Astrocyte of the spinal cord (primary cell): Measurements from ENCODE around the gene OSBPL8.
"Not testable (repeated sequence)": the region's sequence is repeated elsewhere in the genome, so short reads cannot be mapped to it uniquely, and the experiment has no call there.

Experiments
- DNase-seq: peaks from one replicate; pipeline ENCODE4 v3.0.0; 2011; ENCODE audit warnings: low read depth, low spot score
- H3K4me3 ChIP-seq: 2 replicates; pipeline ENCODE4 v1.5.1; 2011; ENCODE audit warnings: low read depth, mild to moderate bottlenecking, low read length, moderate library complexity
- in situ Hi-C: cut with HindIII; loops from 2 replicates; pipeline ENCODE4 v1.10.0; 2017; ENCODE audit warnings: low sequenced_read_pairs
- TF ChIP-seq, protein P1 (sequence below): IDR thresholded peaks from 2 replicates; pipeline ENCODE4 v1.5.1; 2012; ENCODE audit warnings: low read depth, mild to moderate bottlenecking, low read length, inconsistent platforms

OSBPL8 gene

DNA sequence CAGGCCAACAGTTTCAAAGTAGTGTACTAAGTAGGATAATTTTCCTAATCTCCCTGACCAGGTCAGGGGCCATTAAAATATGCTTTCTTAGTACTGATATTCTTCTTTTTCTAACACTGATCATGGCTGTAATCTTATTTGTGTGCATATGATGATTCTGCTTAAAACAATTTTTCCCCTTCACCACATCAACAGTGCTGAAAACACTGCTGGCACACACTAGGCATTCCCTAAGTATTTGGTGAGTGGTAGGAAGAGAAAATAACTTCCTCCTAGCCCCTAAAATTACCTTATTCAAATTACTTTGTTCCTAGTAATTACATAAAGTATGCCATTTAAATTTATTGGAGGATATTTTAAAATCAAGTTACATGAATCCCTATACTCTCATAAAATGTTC is 161.5 kb downstream of the OSBPL8 start:
- TF ChIP-seq, protein P1, sequence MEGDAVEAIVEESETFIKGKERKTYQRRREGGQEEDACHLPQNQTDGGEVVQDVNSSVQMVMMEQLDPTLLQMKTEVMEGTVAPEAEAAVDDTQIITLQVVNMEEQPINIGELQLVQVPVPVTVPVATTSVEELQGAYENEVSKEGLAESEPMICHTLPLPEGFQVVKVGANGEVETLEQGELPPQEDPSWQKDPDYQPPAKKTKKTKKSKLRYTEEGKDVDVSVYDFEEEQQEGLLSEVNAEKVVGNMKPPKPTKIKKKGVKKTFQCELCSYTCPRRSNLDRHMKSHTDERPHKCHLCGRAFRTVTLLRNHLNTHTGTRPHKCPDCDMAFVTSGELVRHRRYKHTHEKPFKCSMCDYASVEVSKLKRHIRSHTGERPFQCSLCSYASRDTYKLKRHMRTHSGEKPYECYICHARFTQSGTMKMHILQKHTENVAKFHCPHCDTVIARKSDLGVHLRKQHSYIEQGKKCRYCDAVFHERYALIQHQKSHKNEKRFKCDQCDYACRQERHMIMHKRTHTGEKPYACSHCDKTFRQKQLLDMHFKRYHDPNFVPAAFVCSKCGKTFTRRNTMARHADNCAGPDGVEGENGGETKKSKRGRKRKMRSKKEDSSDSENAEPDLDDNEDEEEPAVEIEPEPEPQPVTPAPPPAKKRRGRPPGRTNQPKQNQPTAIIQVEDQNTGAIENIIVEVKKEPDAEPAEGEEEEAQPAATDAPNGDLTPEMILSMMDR, result no peak
- no peak overlapping the region for H3K4me3 ChIP-seq
- in situ Hi-C loops, result no loop called here
- DNase-seq, result no peak

DNA sequence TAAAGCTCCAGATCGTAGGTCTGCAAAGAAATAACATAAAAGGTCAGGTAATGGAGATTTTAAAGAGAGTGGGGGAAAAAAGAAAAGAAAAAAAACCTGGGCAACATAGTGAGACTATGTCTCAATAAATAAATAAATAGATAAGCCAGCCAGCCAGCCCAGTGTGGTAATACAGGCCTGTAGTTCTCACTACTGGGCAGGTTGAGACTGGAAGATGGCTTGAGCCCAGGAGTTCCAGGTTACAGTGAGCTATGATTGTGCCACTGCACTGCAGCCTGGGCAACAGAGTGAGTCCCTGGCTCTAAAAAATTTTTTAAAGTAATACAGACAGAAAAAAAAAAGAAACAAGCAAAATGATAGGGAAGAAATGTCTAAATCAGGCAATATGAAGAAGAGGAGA is 168.1 kb downstream of the OSBPL8 start:
- DNase-seq, result no peak
- TF ChIP-seq, protein P1, result no peak
- H3K4me3 ChIP-seq, result no peak overlapping the region
- in situ Hi-C loops, result no loop called here

DNA sequence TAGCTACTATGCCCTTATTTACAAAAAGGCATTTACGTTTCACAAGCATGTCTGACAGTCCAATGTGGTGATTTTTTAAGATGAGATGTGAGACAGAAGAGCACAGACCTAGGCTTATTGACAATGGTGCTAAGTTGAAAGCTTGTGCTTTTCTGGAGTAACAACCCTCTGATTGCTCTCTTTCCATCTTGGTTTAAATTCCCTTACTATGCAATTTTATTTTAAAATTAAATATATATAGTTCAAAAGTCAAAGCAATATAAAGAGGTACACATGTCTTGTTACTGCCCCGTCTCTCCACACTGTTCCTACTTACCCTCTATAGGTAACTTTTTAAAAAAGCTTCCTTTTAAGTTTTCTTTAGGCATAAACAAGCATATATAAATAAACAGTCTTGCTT is 172.0 kb downstream of the OSBPL8 start:
- TF ChIP-seq, protein P1, result no peak
- no peak overlapping the region for H3K4me3 ChIP-seq
- in situ Hi-C loops, result no loop called here
- DNase-seq, result no peak

DNA sequence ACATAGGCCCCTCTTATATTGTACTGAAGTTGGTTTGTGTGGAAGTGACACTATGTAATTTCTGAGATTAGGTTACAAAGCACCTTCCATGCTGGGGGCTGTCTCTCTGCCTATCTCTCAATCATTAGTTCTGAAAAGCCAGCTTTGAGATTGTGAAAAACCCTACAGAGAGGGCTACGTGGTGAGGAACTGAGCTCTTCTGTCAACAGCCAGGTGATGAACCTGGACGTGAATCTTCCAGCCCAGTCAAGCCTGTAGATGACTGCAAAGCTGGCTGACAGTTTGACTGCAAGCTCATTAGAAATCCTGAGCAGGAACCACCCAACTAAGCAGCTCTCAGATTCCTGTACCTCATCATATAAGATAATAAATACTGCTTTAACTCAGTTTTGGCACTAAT is 175.0 kb downstream of the OSBPL8 start:
- no peak for DNase-seq
- H3K4me3 ChIP-seq, result no peak overlapping the region
- in situ Hi-C loops, result no loop called here
- TF ChIP-seq, protein P1, result no peak

DNA sequence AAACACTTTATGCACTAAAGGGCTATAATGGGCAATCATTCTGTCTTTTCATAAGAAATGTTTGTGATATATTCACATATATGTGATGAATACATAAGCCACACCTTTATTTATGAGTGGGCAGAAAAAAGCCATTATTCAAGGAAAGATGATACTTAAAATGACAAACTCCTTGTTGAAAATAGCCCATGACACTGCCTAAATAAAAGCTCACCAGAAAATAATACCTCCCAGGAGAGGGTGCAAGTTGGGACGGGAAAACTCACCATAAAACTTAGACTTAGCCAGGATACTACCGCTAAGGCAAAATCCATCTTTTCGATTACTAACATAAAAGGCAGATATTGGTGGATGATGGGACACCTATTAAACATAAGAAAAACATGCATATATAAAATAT is 175.6 kb downstream of the OSBPL8 start:
- no peak for DNase-seq
- H3K4me3 ChIP-seq, result no peak overlapping the region
- TF ChIP-seq, protein P1, result no peak
- in situ Hi-C loops, result no loop called here

DNA sequence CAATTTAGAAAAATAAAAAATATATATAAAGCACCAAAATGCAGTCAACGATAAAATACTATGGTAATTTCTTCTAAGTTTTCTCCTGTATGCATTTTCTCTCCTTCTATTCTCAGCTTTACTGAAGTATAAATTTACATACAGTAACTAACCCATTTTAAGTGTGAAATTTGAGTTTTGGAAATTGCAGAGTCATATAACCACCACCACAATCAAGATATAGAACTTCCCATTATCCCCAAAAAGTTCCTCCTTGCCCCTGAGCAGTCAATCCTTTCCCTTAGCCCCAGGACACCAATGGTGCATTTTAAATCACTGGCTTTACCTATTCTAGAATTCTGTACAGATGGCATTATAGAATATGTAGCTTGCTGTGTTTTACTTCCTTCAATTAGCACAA is 180.3 kb downstream of the OSBPL8 start:
- in situ Hi-C loops, result no loop called here
- H3K4me3 ChIP-seq, result no peak overlapping the region
- TF ChIP-seq, protein P1, result no peak
- no peak for DNase-seq

DNA sequence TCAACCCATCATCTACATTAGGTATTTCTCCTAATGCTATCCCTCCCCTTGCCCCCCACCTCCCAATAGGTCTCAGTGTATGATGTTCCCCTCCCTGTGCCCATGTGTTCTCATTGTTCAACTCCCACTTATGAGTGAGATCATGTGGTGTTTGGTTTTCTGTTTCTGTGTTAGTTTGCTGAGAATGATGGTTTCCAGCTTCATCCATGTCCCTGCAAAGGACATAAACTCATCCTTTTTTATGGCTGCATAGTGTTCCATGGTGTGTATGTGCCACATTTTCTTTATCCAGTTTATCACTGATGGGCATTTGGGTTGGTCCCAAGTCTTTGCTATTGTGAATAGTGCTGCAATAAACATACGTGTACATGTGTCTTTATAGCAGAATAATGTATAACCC is 182.7 kb downstream of the OSBPL8 start:
- H3K4me3 ChIP-seq, in situ Hi-C loops, DNase-seq: not testable (repeated sequence)
